ENCODE data around the gene TNFSF10.

TNFSF10 gene

GRCh38 chr3:172561897-172562640, 38.8 kb upstream of the TNFSF10 start:
- no peak for DNase-seq (ENCODE audit: extremely low read depth, low read depth)
- no peak for TF ChIP-seq CTCF (IDR thresholded peaks at IDR 0.05; ENCODE audit: low read depth, low read length)

- no peak for DNase-seq (ENCODE audit: extremely low read depth, low read depth)
- no peak for TF ChIP-seq CTCF (IDR thresholded peaks at IDR 0.05; ENCODE audit: low read depth, low read length)
Observed at GRCh38 chr3:172560586-172560985, 37.4 kb upstream of the TNFSF10 start.

- DNase-seq (ENCODE audit: extremely low read depth, low read depth): no peak
- TF ChIP-seq CTCF (IDR thresholded peaks at IDR 0.05; ENCODE audit: low read depth, low read length): no peak
Observed at GRCh38 chr3:172560026-172560425, 36.8 kb upstream of the TNFSF10 start.

- no peak for TF ChIP-seq CTCF (IDR thresholded peaks at IDR 0.05; ENCODE audit: low read depth, low read length)
- DNase-seq (ENCODE audit: extremely low read depth, low read depth): no peak
Observed at GRCh38 chr3:172559020-172559419, 35.8 kb upstream of the TNFSF10 start.

- peak; percentile 48 for DNase-seq (ENCODE audit: extremely low read depth, low read depth)
Observed at GRCh38 chr3:172557515-172558220, 34.4 kb upstream of the TNFSF10 start.

GRCh38 chr3:172553526-172554252, 30.5 kb upstream of the TNFSF10 start:
- no peak for TF ChIP-seq CTCF (IDR thresholded peaks at IDR 0.05; ENCODE audit: low read depth, low read length)
- DNase-seq (ENCODE audit: extremely low read depth, low read depth): no peak

More at GRCh38 chr3:172557515-172558220, 34.4 kb upstream of the TNFSF10 start:
- TF ChIP-seq CTCF (IDR thresholded peaks at IDR 0.05; ENCODE audit: low read depth, low read length): no peak

GRCh38 chr3:172552607-172553006, 29.4 kb upstream of the TNFSF10 start:
- TF ChIP-seq CTCF (IDR thresholded peaks at IDR 0.05; ENCODE audit: low read depth, low read length): no peak
- no peak for DNase-seq (ENCODE audit: extremely low read depth, low read depth)
